HG02885 (cell line): ENCODE results near the gene KIF13A.
A peak's percentile ranks its signal among the peaks of the same experiment; 100 is the strongest.
"Not testable (repeated sequence)": the region's sequence is repeated elsewhere in the genome, so short reads cannot be mapped to it uniquely, and the experiment has no call there.

ENCODE experiments used
- ATAC-seq: cut with Tn5 transposase; IDR thresholded peaks from one replicate; pipeline ENCODE4 v1.9.1; 2021; ENCODE audit warnings: mild to moderate bottlenecking; ENCODE audit not compliant: unreplicated experiment, poor library complexity

The KIF13A gene

GRCh38 chr6:17971128-17972073 lies 16.0 kb downstream of the KIF13A start:
- ATAC-seq, result no peak

GRCh38 chr6:17968876-17969275 lies 18.6 kb downstream of the KIF13A start:
- no peak for ATAC-seq

DNA sequence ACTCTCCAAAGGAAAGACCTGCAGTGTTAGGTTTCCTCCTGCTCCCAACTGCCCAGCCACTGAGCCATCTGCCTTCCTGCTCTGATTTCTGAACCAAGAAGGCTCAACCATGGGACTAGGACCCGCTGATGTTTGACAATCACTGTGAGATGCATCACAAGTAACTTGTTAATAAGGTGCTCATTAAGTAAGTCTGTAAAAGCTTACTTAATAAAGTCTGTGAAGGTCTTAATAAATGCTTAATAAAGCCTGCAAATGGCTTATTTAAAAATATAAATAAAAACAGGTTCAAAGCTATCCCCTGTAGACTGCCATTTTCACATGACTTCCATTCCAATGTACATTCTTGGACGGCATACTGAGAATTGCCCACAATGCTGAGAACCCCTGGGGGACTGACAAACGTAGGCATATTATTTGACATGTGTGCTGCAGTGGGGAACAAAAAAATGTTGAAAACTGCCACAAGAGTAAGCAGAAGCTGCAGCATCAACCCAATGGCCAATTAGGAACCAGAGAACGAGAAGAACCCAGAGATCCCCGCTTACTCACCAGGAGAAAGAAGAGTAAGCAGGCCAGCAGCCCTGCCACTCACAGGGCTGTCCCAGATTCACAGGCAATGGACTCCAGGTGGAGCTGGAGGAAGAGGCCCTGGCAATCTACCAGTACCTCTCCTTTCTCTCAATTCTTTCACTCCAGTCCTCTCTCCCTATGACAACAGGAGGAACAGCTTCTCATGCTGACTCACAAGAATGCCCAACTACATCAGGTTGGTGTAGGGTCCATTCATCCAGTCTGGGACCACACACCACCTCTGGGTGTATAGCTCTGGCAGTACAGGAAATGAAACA lies 19.5 kb downstream of the KIF13A start:
- no peak for ATAC-seq

- ATAC-seq, result no peak
These were observed 21.0 kb downstream of the KIF13A start for GRCh38 chr6:17966451-17966850.

DNA sequence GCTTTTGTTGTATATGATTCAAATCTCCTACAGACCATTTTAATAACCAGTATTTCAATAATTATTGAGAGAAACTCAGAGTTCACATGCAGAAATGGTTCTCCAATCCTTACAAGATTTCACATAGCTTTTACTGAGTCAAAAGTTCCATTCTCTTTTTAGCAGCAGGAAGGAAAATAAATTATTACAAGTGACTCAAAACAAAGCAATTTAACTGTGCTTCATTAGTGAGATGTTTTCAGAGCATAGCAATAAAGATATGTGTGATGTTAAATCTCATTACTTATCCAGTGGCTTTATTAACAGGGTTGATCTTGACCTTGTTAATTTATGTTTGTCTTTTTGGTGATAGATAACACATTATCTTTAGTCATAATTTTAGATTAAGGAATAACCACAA lies 22.0 kb downstream of the KIF13A start:
- no peak for ATAC-seq

DNA sequence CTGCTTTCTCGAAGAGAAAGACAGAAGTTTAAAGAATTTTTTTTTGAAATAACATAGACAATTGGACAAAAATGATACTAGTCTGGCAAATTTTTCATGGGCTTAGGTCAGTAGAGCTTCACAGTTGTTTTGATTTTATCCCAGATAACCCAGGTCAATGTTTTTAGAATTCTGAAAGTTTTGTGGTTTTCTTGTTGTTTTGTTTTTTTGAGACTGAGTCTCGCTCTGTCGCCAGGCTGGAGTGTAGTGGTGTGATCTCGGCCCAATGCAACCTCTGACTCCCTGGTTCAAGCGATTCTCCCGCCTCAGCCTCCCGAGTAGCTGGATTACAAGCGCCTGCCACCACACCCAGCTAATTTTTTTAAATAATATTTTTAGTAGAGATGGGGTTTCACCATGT lies 22.8 kb downstream of the KIF13A start:
- no peak for ATAC-seq

- no peak for ATAC-seq
These were observed 24.9 kb downstream of the KIF13A start for GRCh38 chr6:17962436-17963031.

DNA sequence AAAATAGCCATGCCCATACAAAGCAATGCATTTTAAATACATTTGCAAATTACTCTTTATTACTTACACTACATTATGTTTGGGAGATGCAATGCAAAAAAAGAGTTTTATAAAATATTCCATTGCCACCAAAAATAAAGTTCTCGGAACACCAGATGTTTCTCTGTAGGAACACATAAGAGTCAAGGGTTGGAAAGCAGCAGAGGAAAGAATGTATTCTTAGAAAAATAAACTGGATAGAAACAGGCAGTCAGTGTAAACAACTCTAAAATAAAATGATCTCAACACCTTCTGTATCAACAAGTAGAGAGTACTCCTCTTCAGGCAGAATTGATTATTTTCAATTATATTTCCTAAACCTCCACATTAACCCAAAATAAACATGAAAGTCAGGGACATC lies 28.1 kb downstream of the KIF13A start:
- ATAC-seq, result no peak

DNA sequence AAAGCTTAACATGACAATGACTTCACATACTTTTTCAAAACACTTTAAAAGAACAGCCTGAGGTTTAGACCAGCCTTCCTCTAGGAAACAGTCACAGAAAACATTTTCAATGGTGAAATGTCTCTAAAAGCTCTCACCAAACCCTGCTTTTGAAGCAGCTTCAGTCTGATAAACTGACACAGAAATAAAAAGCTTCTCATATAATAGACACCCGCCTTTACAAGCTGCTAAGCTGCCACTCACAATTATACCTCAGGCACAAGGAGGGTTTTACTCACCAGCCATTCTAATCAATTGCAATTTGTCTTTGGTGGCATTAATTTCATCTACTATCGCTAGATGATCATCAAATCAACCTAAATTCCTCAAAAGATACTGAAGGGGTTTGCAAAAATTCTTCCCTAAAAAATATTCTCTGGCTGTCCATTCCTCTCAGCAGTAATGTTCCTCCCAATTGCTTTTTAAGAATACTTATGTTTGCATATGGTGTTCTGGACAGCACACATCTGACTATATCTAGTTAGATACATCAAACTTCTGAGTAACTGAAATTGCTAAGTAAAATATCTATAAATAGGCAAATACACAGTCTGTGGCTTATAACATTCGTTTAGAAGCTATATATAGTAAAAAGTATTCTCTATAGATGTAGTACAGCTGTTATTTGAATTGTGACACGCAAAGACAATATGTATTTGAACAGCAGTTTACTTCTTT lies 29.4 kb downstream of the KIF13A start:
- peak; percentile 13 for ATAC-seq

DNA sequence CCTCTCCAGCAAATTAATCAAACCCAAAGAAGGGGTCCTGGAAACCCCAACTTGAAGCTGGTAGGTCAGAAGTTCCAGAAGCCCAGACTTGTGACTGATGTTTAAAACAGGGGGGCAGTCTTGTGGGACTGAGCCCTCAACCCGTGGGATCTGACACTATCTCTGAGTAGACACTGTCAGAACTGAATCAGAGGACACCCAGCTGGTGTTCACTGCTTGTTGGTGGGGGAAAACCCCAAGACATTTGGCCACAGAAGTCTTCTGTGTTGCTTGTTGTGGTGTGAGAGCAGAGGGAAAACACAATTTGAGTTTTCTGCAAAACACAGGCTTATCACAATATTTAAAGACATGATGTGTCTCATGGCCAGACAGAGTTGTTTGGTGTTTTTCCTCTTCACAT lies 29.9 kb downstream of the KIF13A start:
- ATAC-seq, result peak; percentile 93

- ATAC-seq, result peak; percentile 8
These were observed 30.3 kb downstream of the KIF13A start for GRCh38 chr6:17957086-17957485.

DNA sequence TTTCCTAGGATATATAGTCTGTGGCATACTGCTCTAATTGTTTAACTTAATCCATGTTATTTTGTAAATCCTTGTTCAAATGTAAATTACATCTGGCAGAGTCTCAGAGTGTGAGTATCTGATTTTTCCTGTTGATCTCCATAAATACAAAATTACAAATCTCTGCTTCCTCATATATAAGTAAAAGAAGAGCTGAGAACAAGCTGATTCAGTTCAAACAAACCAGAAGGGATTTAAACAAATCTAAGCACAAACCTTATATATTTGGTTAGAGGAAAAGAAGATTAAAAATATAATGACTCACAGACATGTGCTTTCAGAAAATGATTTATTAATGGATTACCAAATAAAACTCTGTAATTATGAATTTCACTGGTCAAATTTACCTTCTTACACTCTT lies 37.3 kb downstream of the KIF13A start:
- no peak for ATAC-seq

- ATAC-seq, result no peak
These were observed 38.3 kb downstream of the KIF13A start for GRCh38 chr6:17949168-17949567.

GRCh38 chr6:17948725-17949124 lies 38.7 kb downstream of the KIF13A start:
- ATAC-seq, result no peak

DNA sequence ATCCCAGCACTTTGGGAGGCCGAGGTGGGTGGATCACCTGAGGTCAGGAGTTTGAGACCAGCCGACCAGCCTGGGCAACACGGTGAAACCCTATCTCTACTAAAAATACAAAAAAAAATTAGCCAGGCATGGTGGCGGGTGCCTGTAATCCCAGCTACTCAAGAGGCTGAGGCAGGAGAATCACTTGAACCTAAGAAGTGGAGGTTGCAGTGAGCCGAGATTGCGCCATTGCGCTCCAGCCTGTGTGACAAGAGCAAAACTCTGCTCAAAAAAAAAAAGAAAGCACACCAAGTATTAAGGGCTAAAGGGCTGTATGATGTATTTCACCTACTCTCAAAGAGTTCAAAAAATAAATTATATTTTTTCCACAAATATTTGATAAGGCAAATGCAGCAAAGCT lies 39.9 kb downstream of the KIF13A start:
- ATAC-seq, result not testable (repeated sequence)

DNA sequence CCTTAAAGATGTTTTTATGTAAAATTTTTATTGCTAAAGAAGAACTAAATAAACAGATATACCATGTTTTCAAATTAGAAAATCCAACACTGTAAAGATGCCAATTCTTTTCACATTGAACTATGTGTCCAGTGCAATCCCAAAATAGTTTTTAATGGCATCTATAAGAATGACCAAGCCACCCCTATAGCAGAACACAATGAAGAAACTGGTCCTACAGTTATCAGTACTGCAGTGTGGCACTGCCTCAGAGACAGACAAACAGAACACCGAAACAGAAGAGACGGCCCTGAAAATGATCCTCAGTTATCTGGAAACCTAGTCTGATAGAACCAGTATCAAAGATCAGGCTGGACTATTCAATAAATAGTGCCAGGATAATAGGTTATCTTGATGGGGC lies 41.9 kb downstream of the KIF13A start:
- no peak for ATAC-seq

DNA sequence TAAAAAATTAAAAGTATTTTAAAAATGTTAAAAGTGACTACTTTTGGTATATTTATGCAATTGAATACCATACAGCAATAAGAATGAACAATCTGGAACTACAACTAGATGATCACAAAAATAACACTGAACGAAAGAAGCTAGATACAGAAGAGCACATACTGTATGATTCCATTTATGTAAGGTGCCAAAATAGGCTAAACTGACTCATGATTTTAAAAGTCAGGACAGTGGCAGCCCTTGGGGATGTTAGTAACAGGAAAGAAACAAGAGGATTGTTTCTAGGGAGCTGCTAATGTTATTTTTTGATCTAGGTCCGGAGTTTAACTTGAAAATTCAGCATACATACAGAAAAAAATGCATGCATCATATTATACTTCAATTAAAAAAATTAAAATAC lies 42.3 kb downstream of the KIF13A start:
- ATAC-seq, result no peak

GRCh38 chr6:17941318-17941717 lies 46.1 kb downstream of the KIF13A start:
- no peak for ATAC-seq

- no peak for ATAC-seq
These were observed 47.2 kb downstream of the KIF13A start for GRCh38 chr6:17940151-17940792.

DNA sequence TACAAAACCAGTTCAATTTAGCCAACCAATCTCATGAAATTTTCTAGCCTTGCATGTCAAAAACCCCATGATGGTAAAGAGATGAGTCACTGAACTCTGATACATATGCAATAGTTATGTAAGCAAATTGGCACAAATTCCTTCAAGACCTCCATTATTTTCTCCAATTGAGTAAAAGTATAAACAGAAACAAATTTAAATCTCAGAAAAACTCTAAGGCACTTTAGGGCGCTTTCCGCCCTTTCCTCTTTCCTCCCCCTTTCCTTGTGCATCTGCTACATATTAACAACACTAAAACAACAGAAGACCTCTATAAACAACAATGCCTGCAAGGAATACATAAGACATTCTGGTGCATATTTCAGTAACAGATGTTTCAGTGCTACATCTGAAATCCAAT lies 48.5 kb downstream of the KIF13A start:
- ATAC-seq, result no peak
